IMR-90 (cell line): ENCODE data around the gene ANKRD2. TPM values are rescaled to one million over a fixed set of nuclear protein-coding genes. Genes with fewer than 3 reads are reported as not detected.
A peak's percentile ranks its signal among the peaks of the same experiment; 100 is the strongest.

Experiments
- ATAC-seq: fragments of 200-7000 bp; cut with Tn5 transposase; 2 replicates; pipeline ENCODE4 v1.9.1; 2020; ENCODE audit warnings: low read depth, mild to moderate bottlenecking, moderate library complexity
- BruUV-seq: library from RNA; stranded (reverse); fragments of 400-500 nt; replicated peaks from 2 replicates; lab custom pipeline; 2021; lab: Mats Ljungman, UMichigan
- CTCF ChIA-PET: fragments of 300-600 bp; formaldehyde crosslinking; extraction: SDS; loops from one replicate; lab custom pipeline; 2021; ENCODE audit warnings: antibody characterized with exemption; lab: Yijun Ruan, JAX
- POLR2A ChIA-PET: fragments of 300-600 bp; sonication (Branson Sonifier 250); formaldehyde crosslinking; loops from one replicate; lab custom pipeline; 2022; ENCODE audit warnings: antibody characterized with exemption; ENCODE audit not compliant: unreplicated experiment; lab: Charles Lee
- DNase-seq: peaks from one replicate; pipeline ENCODE4 v3.0.0; 2013
- H2AFZ ChIP-seq: replicated peaks from 2 replicates; pipeline ENCODE3; 2013; ENCODE audit warnings: low read length, mild to moderate bottlenecking; ENCODE audit not compliant: poor library complexity
- H2AK5ac ChIP-seq: 2 replicates; pipeline ENCODE4 v1.6.1; 2013; ENCODE audit warnings: low read depth, low read length, inconsistent platforms
- H2AK9ac ChIP-seq: replicated peaks from 2 replicates; pipeline ENCODE3; 2013; ENCODE audit warnings: mild to moderate bottlenecking, low read depth, low read length, moderate library complexity; ENCODE audit not compliant: poor library complexity
- H2BK120ac ChIP-seq: 2 replicates; pipeline ENCODE4 v1.6.1; 2013; ENCODE audit warnings: low read depth, low read length, inconsistent platforms
- H2BK15ac ChIP-seq: 3 replicates; pipeline ENCODE4 v1.6.1; 2013; ENCODE audit warnings: low read depth, low read length, inconsistent platforms
- H2BK20ac ChIP-seq: 2 replicates; pipeline ENCODE4 v1.6.1; 2013; ENCODE audit warnings: low read depth, mild to moderate bottlenecking, inconsistent platforms, low read length, moderate library complexity
- H2BK5ac ChIP-seq: 2 replicates; pipeline ENCODE4 v1.6.1; 2013; ENCODE audit warnings: mild to moderate bottlenecking, low read depth, low read length, inconsistent platforms; ENCODE audit not compliant: poor library complexity, severe bottlenecking
- H3K14ac ChIP-seq: replicated peaks from 2 replicates; pipeline ENCODE4 v1.6.1; 2013; ENCODE audit warnings: low read depth, low read length, inconsistent platforms
- H3K18ac ChIP-seq: 2 replicates; pipeline ENCODE4 v1.6.1; 2013; ENCODE audit warnings: low read depth, low read length, control low read depth
- H3K23ac ChIP-seq: 2 replicates; pipeline ENCODE4 v1.6.1; 2013; ENCODE audit warnings: low read depth, low read length, inconsistent platforms
- H3K27ac ChIP-seq: 2 replicates; pipeline ENCODE4 v1.5.1; 2013; ENCODE audit warnings: mild to moderate bottlenecking, control low read depth, low read length; ENCODE audit not compliant: insufficient read depth
- H3K27me3 ChIP-seq: 2 replicates; pipeline ENCODE4 v1.6.1; 2013; ENCODE audit warnings: low read length; ENCODE audit not compliant: control insufficient read depth, insufficient read depth
- H3K36me3 ChIP-seq: 2 replicates; pipeline ENCODE4 v1.6.1; 2013; ENCODE audit warnings: low read length, mixed read lengths; ENCODE audit not compliant: control insufficient read depth, insufficient read depth
- H3K4ac ChIP-seq: 2 replicates; pipeline ENCODE4 v1.6.1; 2013; ENCODE audit warnings: low read depth, low read length, inconsistent platforms
- H3K4me1 ChIP-seq: 2 replicates; pipeline ENCODE4 v1.6.1; 2013; ENCODE audit warnings: low read length, mixed read lengths; ENCODE audit not compliant: control insufficient read depth, insufficient read depth
- H3K4me2 ChIP-seq: 2 replicates; pipeline ENCODE4 v1.6.1; 2013; ENCODE audit warnings: low read depth, mild to moderate bottlenecking, control low read depth, low read length, moderate library complexity
- H3K4me3 ChIP-seq: 2 replicates; pipeline ENCODE4 v1.5.1; 2013; ENCODE audit warnings: low read depth, mild to moderate bottlenecking, control low read depth, low read length, moderate library complexity; ENCODE audit not compliant: insufficient read depth
- H3K56ac ChIP-seq: 2 replicates; pipeline ENCODE4 v1.6.1; 2013; ENCODE audit warnings: low read length, inconsistent platforms; ENCODE audit not compliant: insufficient read depth; ENCODE audit errors: extremely low read depth
- H3K79me1 ChIP-seq, 2 experiments: 2 replicates each; pipeline ENCODE4 v1.6.1; 2013; ENCODE audit warnings: low read length in 2 of 2, inconsistent platforms in 1 of 2, low read depth in 1 of 2
- H3K9ac ChIP-seq: 2 replicates; pipeline ENCODE4 v1.6.1; 2013; ENCODE audit warnings: low read depth, low read length, control low read depth
- H3K9me1 ChIP-seq: 2 replicates; pipeline ENCODE4 v1.6.1; 2013; ENCODE audit warnings: low read length, inconsistent platforms; ENCODE audit not compliant: insufficient read depth
- H3K9me3 ChIP-seq: 2 replicates; pipeline ENCODE4 v1.6.1; 2013; ENCODE audit warnings: low read length; ENCODE audit not compliant: control insufficient read depth, insufficient read depth
- H4K20me1 ChIP-seq: 2 replicates; pipeline ENCODE4 v1.6.1; 2013; ENCODE audit warnings: low read length, inconsistent platforms; ENCODE audit not compliant: insufficient read depth
- H4K5ac ChIP-seq: 2 replicates; pipeline ENCODE4 v1.6.1; 2013; ENCODE audit warnings: mild to moderate bottlenecking, low read depth, low read length, control low read depth
- H4K8ac ChIP-seq, 2 experiments: 2 replicates each; pipeline ENCODE4 v1.6.1; 2013; ENCODE audit warnings: low read depth in 2 of 2, low read length in 2 of 2, control low read depth in 1 of 2, inconsistent platforms in 1 of 2
- H4K91ac ChIP-seq: 2 replicates; pipeline ENCODE4 v1.6.1; 2013; ENCODE audit warnings: low read depth, low read length, inconsistent platforms; ENCODE audit not compliant: insufficient read depth
- BHLHE40 ChIP-seq: fragments of 150-350 bp; IDR thresholded peaks from 2 replicates; pipeline ENCODE4 v1.6.1; 2016; ENCODE audit warnings: mild to moderate bottlenecking, low read depth, low read length
- CEBPB ChIP-seq: IDR thresholded peaks from 2 replicates; pipeline ENCODE4 v1.6.1; 2012; ENCODE audit warnings: low read depth, low read length, improper control_type of control experiment
- CHD1 ChIP-seq: IDR thresholded peaks from 2 replicates; pipeline ENCODE4 v1.6.1; 2012; ENCODE audit warnings: low read depth, low read length, improper control_type of control experiment
- CTCF ChIP-seq: conservative IDR thresholded peaks from 2 replicates; pipeline ENCODE4 v1.5.1; 2012; ENCODE audit warnings: mild to moderate bottlenecking, low read depth, low read length, improper control_type of control experiment
- ELK1 ChIP-seq: fragments of 150-350 bp; IDR thresholded peaks from 2 replicates; pipeline ENCODE4 v1.6.1; 2016; ENCODE audit warnings: low read depth, mild to moderate bottlenecking, low read length, moderate library complexity, borderline replicate concordance
- FOS ChIP-seq: fragments of 150-350 bp; IDR thresholded peaks from 2 replicates; pipeline ENCODE4 v1.6.1; 2016; ENCODE audit warnings: low read depth, low read length
- MAZ ChIP-seq: IDR thresholded peaks from 2 replicates; pipeline ENCODE4 v1.6.1; 2012; ENCODE audit warnings: low read depth, mild to moderate bottlenecking, low read length, improper control_type of control experiment, moderate library complexity, borderline replicate concordance
- MXI1 ChIP-seq: IDR thresholded peaks from 2 replicates; pipeline ENCODE4 v1.6.1; 2012; ENCODE audit warnings: low read depth, mild to moderate bottlenecking, low read length, moderate library complexity, borderline replicate concordance
- NFE2L2 ChIP-seq: fragments of 150-350 bp; IDR thresholded peaks from 2 replicates; pipeline ENCODE4 v1.6.1; 2016; ENCODE audit warnings: low read depth, mild to moderate bottlenecking, low read length
- RCOR1 ChIP-seq: IDR thresholded peaks from 2 replicates; pipeline ENCODE4 v1.6.1; 2012; ENCODE audit warnings: mild to moderate bottlenecking, low read length, improper control_type of control experiment; ENCODE audit not compliant: insufficient replicate concordance
- SMC3 ChIP-seq: fragments of 150-350 bp; IDR thresholded peaks from 2 replicates; pipeline ENCODE4 v1.6.1; 2016; ENCODE audit warnings: low read depth, mild to moderate bottlenecking, antibody characterized with exemption, low read length, moderate library complexity
- USF2 ChIP-seq: fragments of 150-350 bp; IDR thresholded peaks from 2 replicates; pipeline ENCODE4 v1.6.1; 2017; ENCODE audit warnings: mild to moderate bottlenecking, antibody characterized with exemption, low read length, low read depth
- WGBS, 2 experiments: methylation state at CpG; one replicate each; pipeline versions ENCODE4 v1.1.5 to v1.1.7; 2013; ENCODE audit warnings: missing lambda C conversion rate in 2 of 2; ENCODE audit not compliant: insufficient read length in 1 of 2; ENCODE audit errors: extremely low coverage in 2 of 2; 5-methylcytosine and 5-hydroxymethylcytosine counted together
- dilution Hi-C: fragments of 300-500 bp; cut with HindIII; formaldehyde crosslinking; loops from one replicate; pipeline ENCODE4 v1.14.3; 2018; ENCODE audit warnings: low sequenced_read_pairs; ENCODE audit not compliant: unreplicated experiment
- in situ Hi-C: fragments of 300-500 bp; cut with MboI; formaldehyde crosslinking; loops from 3 replicates; pipeline ENCODE4 v1.14.3; 2019; ENCODE audit warnings: low sequenced_read_pairs, inconsistent platforms, mixed read lengths
- intact Hi-C: fragments of 100-400 bp; cut with micrococcal nuclease; formaldehyde crosslinking; loops from 2 replicates; pipeline ENCODE4 v1.10.0; 2022
- polyA plus RNA-seq, 3 experiments: library from polyadenylated mRNA; depleted of rRNA; stranded (reverse); fragments of >200 nt; gene quantifications; 2 replicates each; pipeline ENCODE4 v1.2.3, GENCODE V29; 2012; ENCODE audit warnings: low replicate concordance in 1 of 3
- total RNA-seq: library from RNA; depleted of rRNA; stranded (reverse); fragments of >200 nt; gene quantifications from 2 replicates; pipeline ENCODE4 v1.2.3, GENCODE V29; 2012

Gene ANKRD2
- total and polyA plus RNA-seq, 2 of the 4 experiments (the other 2 are of a cell fraction), result 0.36 to 0.65 TPM

- H3K4me2 ChIP-seq, result peak within 1 kb of the TSS; percentile 96
- H2AFZ ChIP-seq, result peak within 1 kb of the TSS; percentile 97
- H3K27ac ChIP-seq, result peak within 1 kb of the TSS; percentile 55
- H3K4me1 ChIP-seq, result peaks cover 12% of the 10 kb centered on the region
- H2BK20ac ChIP-seq, result peak within 1 kb of the TSS; percentile 74; the same call in 1 of the 2 replicates
- peak within 1 kb of the TSS; percentile 72 for H3K4me3 ChIP-seq
- no peaks in the 10 kb centered on the region for H3K27me3 ChIP-seq
- H2BK120ac ChIP-seq, result peak within 1 kb of the TSS; percentile 80
- H3K56ac ChIP-seq, result peak within 1 kb of the TSS; percentile 38; the same call in 1 of the 2 replicates
- H2BK5ac ChIP-seq, result peak within 1 kb of the TSS; percentile 22
- H2AK5ac ChIP-seq, result peak within 1 kb of the TSS; percentile 18; the same call in 1 of the 2 replicates
- H3K14ac ChIP-seq, result peak within 1 kb of the TSS; percentile 92
- intact Hi-C loops, result no loop called here
- H3K9me3 ChIP-seq, result no peaks in the 10 kb centered on the region
- H3K23ac ChIP-seq, result peak within 1 kb of the TSS; percentile 54; the same call in 1 of the 2 replicates
- peak within 1 kb of the TSS; percentile 79 for H3K4ac ChIP-seq
- BruUV-seq, result no TSS peak
- H3K79me1 ChIP-seq, result peaks cover 3 to 22% of the 10 kb centered on the region in 2 experiments; a peak in 3 of 4 replicates
- H3K9ac ChIP-seq, result peak within 1 kb of the TSS; percentile 54
- peak within 1 kb of the TSS; percentile 34; the same call in 1 of the 2 replicates for H3K18ac ChIP-seq
- in situ Hi-C loops, result no loop called here
- peaks cover 7% of the 10 kb centered on the region for H3K9me1 ChIP-seq
- peak within 1 kb of the TSS; percentile 58 to 98 for H4K8ac ChIP-seq
- H4K20me1 ChIP-seq, result no peaks in the 10 kb centered on the region
- DNase-seq, result peak; percentile 84
- WGBS, 2 experiments, result 15% methylated on average over 18 of the region's 62 CpGs; no CpG with 5 or more reads in 1 of the 2 experiments
- H3K36me3 ChIP-seq, result no peaks in the 10 kb centered on the region
- H4K91ac ChIP-seq, result peak within 1 kb of the TSS; percentile 74
- H2BK15ac ChIP-seq, result peak within 1 kb of the TSS; percentile 70; the same call in 1 of the 3 replicates
- ChIA-PET CTCF (no interaction called here), POLR2A (no interaction called here)
- ATAC-seq, result peak; percentile 97
- dilution Hi-C loops, result no loop called here
- peak within 1 kb of the TSS; percentile 84 for H4K5ac ChIP-seq
- peak within 1 kb of the TSS; percentile 70 for H2AK9ac ChIP-seq
- TF ChIP-seq NFE2L2 (no peak), USF2 (no peak), RCOR1 (no peak), CTCF (no peak), CHD1 (no peak), SMC3 (no peak), ELK1 (no peak), MAZ (peak; percentile 58; the same call in 1 of the 2 replicates), FOS (no peak), MXI1 (peak; percentile 33; the same call in 1 of the 2 replicates), CEBPB (peak; percentile 85), BHLHE40 (no peak)
Observed at GRCh38 chr10:97632949-97633884, 60.6 kb downstream of the ANKRD2 start, which contains the start of gene MORN4. MORN4 (minus strand) TSS chr10:97633500; CDS start chr10:97619653, 13,847 bp downstream.
